HG03354 (cell line): ENCODE measurements around the gene MAPKAPK5.
A peak's percentile ranks its signal among the peaks of the same experiment; 100 is the strongest.
"Not testable (repeated sequence)": the region's sequence is repeated elsewhere in the genome, so short reads cannot be mapped to it uniquely, and the experiment has no call there.

ENCODE experiments used
- ATAC-seq: cut with Tn5 transposase; IDR thresholded peaks from one replicate; pipeline ENCODE4 v1.9.1; 2021; ENCODE audit warnings: mild to moderate bottlenecking; ENCODE audit not compliant: unreplicated experiment, poor library complexity, severe bottlenecking

MAPKAPK5 gene

GRCh38 chr12:111826992-111827391, 15.0 kb upstream of the MAPKAPK5 start:
- ATAC-seq: no peak

GRCh38 chr12:111827907-111828306, 14.1 kb upstream of the MAPKAPK5 start:
- ATAC-seq: no peak

- ATAC-seq: no peak
These were observed 13.6 kb upstream of the MAPKAPK5 start for GRCh38 chr12:111828338-111828979.

- not testable (repeated sequence) for ATAC-seq
These were observed 12.4 kb upstream of the MAPKAPK5 start for GRCh38 chr12:111829635-111830034.

GRCh38 chr12:111834740-111835386, 7.2 kb upstream of the MAPKAPK5 start:
- not testable (repeated sequence) for ATAC-seq

- not testable (repeated sequence) for ATAC-seq
These were observed 6.4 kb upstream of the MAPKAPK5 start for GRCh38 chr12:111835531-111836181.

GRCh38 chr12:111838353-111838752, 3.7 kb upstream of the MAPKAPK5 start:
- no peak for ATAC-seq

- ATAC-seq: no peak
These were observed 1.2 kb upstream of the MAPKAPK5 start for GRCh38 chr12:111840807-111841206.

- ATAC-seq: peak; percentile 3
These were observed 735 bp upstream of the MAPKAPK5 start for GRCh38 chr12:111841236-111841749.

GRCh38 chr12:111842556-111843396, 748 bp downstream of the MAPKAPK5 start:
- ATAC-seq: peak; percentile 37

GRCh38 chr12:111846016-111846415, 4.0 kb downstream of the MAPKAPK5 start:
- no peak for ATAC-seq

- no peak for ATAC-seq
These were observed 8.5 kb downstream of the MAPKAPK5 start for GRCh38 chr12:111850526-111850925.

GRCh38 chr12:111858186-111858585, 16.2 kb downstream of the MAPKAPK5 start:
- ATAC-seq: no peak

- ATAC-seq: no peak
These were observed 16.8 kb downstream of the MAPKAPK5 start for GRCh38 chr12:111858778-111859177.

- ATAC-seq: no peak
These were observed 22.9 kb downstream of the MAPKAPK5 start for GRCh38 chr12:111864913-111865312.

- ATAC-seq: no peak
These were observed 25.5 kb downstream of the MAPKAPK5 start for GRCh38 chr12:111867531-111867930.

GRCh38 chr12:111868676-111869588, 26.9 kb downstream of the MAPKAPK5 start:
- ATAC-seq: no peak

- no peak for ATAC-seq
These were observed 27.6 kb downstream of the MAPKAPK5 start for GRCh38 chr12:111869671-111870070.

- ATAC-seq: no peak
These were observed 28.2 kb downstream of the MAPKAPK5 start for GRCh38 chr12:111870216-111870615.
